Endothelial cell (in vitro differentiated cells): ENCODE data around the gene ERRFI1. TPM values are rescaled to one million over a fixed set of nuclear protein-coding genes. Genes with fewer than 3 reads are reported as not detected.
A peak's percentile ranks its signal among the peaks of the same experiment; 100 is the strongest.

Source experiments
- DNase-seq: peaks from one replicate; pipeline ENCODE4 v3.0.0; 2021; ENCODE audit warnings: low spot score
- H3K27ac Mint-ChIP-seq: one replicate; pipeline ENCODE4 v1.8.0; 2021; ENCODE audit warnings: mixed read lengths, inconsistent platforms; ENCODE audit not compliant: unreplicated experiment
- H3K27me3 Mint-ChIP-seq: one replicate; pipeline ENCODE4 v1.8.0; 2021; ENCODE audit warnings: mild to moderate bottlenecking, moderate library complexity, mixed read lengths, inconsistent platforms; ENCODE audit not compliant: unreplicated experiment
- H3K36me3 Mint-ChIP-seq: one replicate; pipeline ENCODE4 v1.8.0; 2021; ENCODE audit warnings: mild to moderate bottlenecking, low read depth, mixed read lengths, inconsistent platforms; ENCODE audit not compliant: unreplicated experiment
- H3K4me1 Mint-ChIP-seq: one replicate; pipeline ENCODE4 v1.8.0; 2021; ENCODE audit warnings: mild to moderate bottlenecking, mixed read lengths, inconsistent platforms; ENCODE audit not compliant: unreplicated experiment
- H3K4me3 Mint-ChIP-seq: one replicate; pipeline ENCODE4 v1.8.0; 2021; ENCODE audit warnings: mild to moderate bottlenecking, mixed read lengths, inconsistent platforms; ENCODE audit not compliant: unreplicated experiment
- H3K9me3 Mint-ChIP-seq: one replicate; pipeline ENCODE4 v1.8.0; 2021; ENCODE audit warnings: mixed read lengths, inconsistent platforms; ENCODE audit not compliant: unreplicated experiment
- CTCF ChIP-seq: fragments of 200-600 bp; sonication (generic); IDR thresholded peaks from one replicate; pipeline ENCODE4 v1.5.0; 2021; ENCODE audit warnings: antibody characterized with exemption; ENCODE audit not compliant: unreplicated experiment
- total RNA-seq: library from RNA; stranded (reverse); fragmentation: NEBNext Ultra II Directional; extraction: Animal tissue kit (Norgen Biotek cat#: 25700); gene quantifications from one replicate; pipeline ENCODE4 v1.2.1, GENCODE V29; 2021; ENCODE audit not compliant: unreplicated experiment

The ERRFI1 gene
- total RNA-seq, 1 donor from 2014 or later = 16.5 TPM

- Mint-ChIP-seq H3K4me3 (peak overlapping the region; percentile 94), H3K4me1 (peaks cover 20% of the 10 kb centered on the region), H3K9me3 (no peaks in the 10 kb centered on the region), H3K27ac (peak overlapping the region; percentile 79), H3K36me3 (peaks cover 8% of the 10 kb centered on the region), H3K27me3 (no peaks in the 10 kb centered on the region)
- TF ChIP-seq CTCF = no peak
- DNase-seq = no peak
Observed at GRCh38 chr1:7962014-7962335, 64.1 kb downstream of the ERRFI1 start.

Other genes with a start within 250 kb of the ERRFI1 start
- 2.8 TPM for gene PER3, start 242.0 kb downstream of the ERRFI1 start, total RNA-seq
- not detected for gene UTS2, start 173.2 kb downstream of the ERRFI1 start, total RNA-seq
- 4.8 TPM for gene TNFRSF9, start 85.5 kb downstream of the ERRFI1 start, total RNA-seq
- 223 TPM for gene PARK7, start 64.6 kb downstream of the ERRFI1 start, total RNA-seq